Measurements from ENCODE around the gene RNF145.

DNA sequence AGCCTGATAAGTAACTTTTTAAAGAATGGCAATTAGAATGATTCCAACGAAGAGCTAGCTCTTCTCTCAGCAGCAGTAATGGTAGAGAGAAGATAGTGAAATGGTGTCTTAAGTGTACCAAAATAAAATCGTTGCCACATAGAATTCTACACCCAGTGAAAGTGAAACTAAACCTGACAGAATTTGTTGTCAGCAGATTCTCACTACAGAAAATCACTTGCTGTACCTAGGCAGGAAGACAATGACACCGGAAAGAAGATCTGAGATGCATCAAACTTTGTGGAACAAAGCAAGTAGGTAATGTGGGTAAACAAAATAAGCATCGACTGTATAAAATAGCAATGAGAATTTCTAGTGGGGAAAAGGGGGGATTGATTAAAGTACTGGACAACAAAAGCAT is 88.9 kb downstream of the RNF145 start:
- TF ChIP-seq CEBPB (IDR thresholded peaks at IDR 0.05) (no peak), FOXM1 (IDR thresholded peaks at IDR 0.05; ENCODE audit: borderline replicate concordance, low read depth) (no peak), TEAD4 (IDR thresholded peaks at IDR 0.05) (no peak), YY1 (IDR thresholded peaks at IDR 0.05; ENCODE audit: low read depth) (no peak), NFIC (IDR thresholded peaks at IDR 0.05) (no peak), RAD21 (IDR thresholded peaks at IDR 0.05; ENCODE audit: low read depth) (no peak)
- TF ChIP-seq, protein P1, sequence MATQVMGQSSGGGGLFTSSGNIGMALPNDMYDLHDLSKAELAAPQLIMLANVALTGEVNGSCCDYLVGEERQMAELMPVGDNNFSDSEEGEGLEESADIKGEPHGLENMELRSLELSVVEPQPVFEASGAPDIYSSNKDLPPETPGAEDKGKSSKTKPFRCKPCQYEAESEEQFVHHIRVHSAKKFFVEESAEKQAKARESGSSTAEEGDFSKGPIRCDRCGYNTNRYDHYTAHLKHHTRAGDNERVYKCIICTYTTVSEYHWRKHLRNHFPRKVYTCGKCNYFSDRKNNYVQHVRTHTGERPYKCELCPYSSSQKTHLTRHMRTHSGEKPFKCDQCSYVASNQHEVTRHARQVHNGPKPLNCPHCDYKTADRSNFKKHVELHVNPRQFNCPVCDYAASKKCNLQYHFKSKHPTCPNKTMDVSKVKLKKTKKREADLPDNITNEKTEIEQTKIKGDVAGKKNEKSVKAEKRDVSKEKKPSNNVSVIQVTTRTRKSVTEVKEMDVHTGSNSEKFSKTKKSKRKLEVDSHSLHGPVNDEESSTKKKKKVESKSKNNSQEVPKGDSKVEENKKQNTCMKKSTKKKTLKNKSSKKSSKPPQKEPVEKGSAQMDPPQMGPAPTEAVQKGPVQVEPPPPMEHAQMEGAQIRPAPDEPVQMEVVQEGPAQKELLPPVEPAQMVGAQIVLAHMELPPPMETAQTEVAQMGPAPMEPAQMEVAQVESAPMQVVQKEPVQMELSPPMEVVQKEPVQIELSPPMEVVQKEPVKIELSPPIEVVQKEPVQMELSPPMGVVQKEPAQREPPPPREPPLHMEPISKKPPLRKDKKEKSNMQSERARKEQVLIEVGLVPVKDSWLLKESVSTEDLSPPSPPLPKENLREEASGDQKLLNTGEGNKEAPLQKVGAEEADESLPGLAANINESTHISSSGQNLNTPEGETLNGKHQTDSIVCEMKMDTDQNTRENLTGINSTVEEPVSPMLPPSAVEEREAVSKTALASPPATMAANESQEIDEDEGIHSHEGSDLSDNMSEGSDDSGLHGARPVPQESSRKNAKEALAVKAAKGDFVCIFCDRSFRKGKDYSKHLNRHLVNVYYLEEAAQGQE (IDR thresholded peaks at IDR 0.05; ENCODE audit: low read depth): no peak
- TF ChIP-seq, protein P2, sequence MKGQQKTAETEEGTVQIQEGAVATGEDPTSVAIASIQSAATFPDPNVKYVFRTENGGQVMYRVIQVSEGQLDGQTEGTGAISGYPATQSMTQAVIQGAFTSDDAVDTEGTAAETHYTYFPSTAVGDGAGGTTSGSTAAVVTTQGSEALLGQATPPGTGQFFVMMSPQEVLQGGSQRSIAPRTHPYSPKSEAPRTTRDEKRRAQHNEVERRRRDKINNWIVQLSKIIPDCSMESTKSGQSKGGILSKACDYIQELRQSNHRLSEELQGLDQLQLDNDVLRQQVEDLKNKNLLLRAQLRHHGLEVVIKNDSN (IDR thresholded peaks at IDR 0.05): no peak
- TF ChIP-seq, protein P3, sequence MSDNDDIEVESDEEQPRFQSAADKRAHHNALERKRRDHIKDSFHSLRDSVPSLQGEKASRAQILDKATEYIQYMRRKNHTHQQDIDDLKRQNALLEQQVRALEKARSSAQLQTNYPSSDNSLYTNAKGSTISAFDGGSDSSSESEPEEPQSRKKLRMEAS (IDR thresholded peaks at IDR 0.05): no peak

Data from Ishikawa (cell line).